ENCODE data around the gene ISG20L2.

Gene ISG20L2

GRCh38 chr1:156698995-156699394 is 29.6 kb downstream of the ISG20L2 start:
- FAIRE-seq, result no peak
- no peak for DNase-seq (ENCODE audit: insufficient read length, low spot score)
- no peak for TF ChIP-seq CTCF (IDR thresholded peaks at IDR 0.05; ENCODE audit: insufficient read depth, missing control alignments)

GRCh38 chr1:156697481-156697880 is 31.1 kb downstream of the ISG20L2 start:
- no peak for TF ChIP-seq CTCF (IDR thresholded peaks at IDR 0.05; ENCODE audit: insufficient read depth, missing control alignments)
- DNase-seq (ENCODE audit: insufficient read length, low spot score) (no peak), FAIRE-seq (no peak)

GRCh38 chr1:156696755-156697154 is 31.8 kb downstream of the ISG20L2 start:
- FAIRE-seq (no peak), DNase-seq (ENCODE audit: insufficient read length, low spot score) (no peak)
- no peak for TF ChIP-seq CTCF (IDR thresholded peaks at IDR 0.05; ENCODE audit: insufficient read depth, missing control alignments)

- FAIRE-seq (no peak), DNase-seq (ENCODE audit: insufficient read length, low spot score) (no peak)
- no peak for TF ChIP-seq CTCF (IDR thresholded peaks at IDR 0.05; ENCODE audit: insufficient read depth, missing control alignments)
Measured at GRCh38 chr1:156694690-156694962, 33.9 kb downstream of the ISG20L2 start.

GRCh38 chr1:156693848-156694689 is 34.5 kb downstream of the ISG20L2 start:
- TF ChIP-seq CTCF (IDR thresholded peaks at IDR 0.05; ENCODE audit: insufficient read depth, missing control alignments), result no peak
- DNase-seq (ENCODE audit: insufficient read length, low spot score), result no peak
- FAIRE-seq, result no peak

- FAIRE-seq, result no peak
- no peak for DNase-seq (ENCODE audit: insufficient read length, low spot score)
- TF ChIP-seq CTCF (IDR thresholded peaks at IDR 0.05; ENCODE audit: insufficient read depth, missing control alignments), result no peak
Measured at GRCh38 chr1:156692925-156693847, 35.4 kb downstream of the ISG20L2 start.
